GM18505 (cell line): Measurements from ENCODE around the gene UROD.
"Not testable (repeated sequence)": the region's sequence is repeated elsewhere in the genome, so short reads cannot be mapped to it uniquely, and the experiment has no call there.

ENCODE experiments used
- ATAC-seq: cut with Tn5 transposase; IDR thresholded peaks from one replicate; pipeline ENCODE4 v1.9.1; 2021; ENCODE audit not compliant: unreplicated experiment
- POLR2A ChIP-seq: IDR thresholded peaks from 4 replicates; pipeline ENCODE4 v1.6.1; 2011; ENCODE audit warnings: borderline replicate concordance; ENCODE audit not compliant: insufficient read depth, insufficient read length; ENCODE audit errors: extremely low read depth

Gene UROD

GRCh38 chr1:45011837-45012638 is at the start of gene UROD:
Gene UROD (plus strand): TSS chr1:45012254. CDS start chr1:45012266, 12 bp downstream.
- peak; percentile 86 for TF ChIP-seq POLR2A
- ATAC-seq: peak; percentile 62

- no peak for ATAC-seq
- no peak for TF ChIP-seq POLR2A
Observed at GRCh38 chr1:44962729-44963128, 49.3 kb upstream of the UROD start.

- no peak for ATAC-seq
- TF ChIP-seq POLR2A: no peak
Observed at GRCh38 chr1:44964396-44964795, 47.7 kb upstream of the UROD start.

- TF ChIP-seq POLR2A: no peak
- no peak for ATAC-seq
Observed at GRCh38 chr1:44970317-44970716, 41.7 kb upstream of the UROD start.

GRCh38 chr1:44973645-44974044 is 38.4 kb upstream of the UROD start:
- ATAC-seq: no peak
- TF ChIP-seq POLR2A: no peak

GRCh38 chr1:44976252-44976651 is 35.8 kb upstream of the UROD start:
- no peak for ATAC-seq
- no peak for TF ChIP-seq POLR2A

- not testable (repeated sequence) for ATAC-seq
Observed at GRCh38 chr1:44977372-44977771, 34.7 kb upstream of the UROD start.

- no peak for TF ChIP-seq POLR2A
- ATAC-seq: no peak
Observed at GRCh38 chr1:44985747-44986359, 26.2 kb upstream of the UROD start.

GRCh38 chr1:44988531-44989156 is 23.4 kb upstream of the UROD start:
- ATAC-seq: no peak
- no peak for TF ChIP-seq POLR2A

- TF ChIP-seq POLR2A: no peak
- ATAC-seq: no peak
Observed at GRCh38 chr1:44994309-44994898, 17.6 kb upstream of the UROD start.

- ATAC-seq: no peak
- no peak for TF ChIP-seq POLR2A
Observed at GRCh38 chr1:44995467-44996238, 16.4 kb upstream of the UROD start.

GRCh38 chr1:44999232-44999631 is 12.8 kb upstream of the UROD start:
- no peak for TF ChIP-seq POLR2A
- ATAC-seq: no peak

- no peak for ATAC-seq
- TF ChIP-seq POLR2A: no peak
Observed at GRCh38 chr1:45001011-45001481, 11.0 kb upstream of the UROD start.

- ATAC-seq: not testable (repeated sequence)
Observed at GRCh38 chr1:45001576-45001975, 10.5 kb upstream of the UROD start.
